H4 (cell line): Measurements from ENCODE around the gene SEMA3B. TPM values are rescaled to one million over a fixed set of nuclear protein-coding genes. Genes with fewer than 3 reads are reported as not detected.
"Not testable (repeated sequence)": the region's sequence is repeated elsewhere in the genome, so short reads cannot be mapped to it uniquely, and the experiment has no call there.

Experiments
- DNase-seq: peaks from one replicate; pipeline ENCODE4 v3.0.0-alpha.2; 2015; ENCODE audit warnings: low spot score
- total RNA-seq: library from RNA; depleted of rRNA; stranded (reverse); fragments of >200 nt; shearing (Covaris generic); gene quantifications from 2 replicates; pipeline ENCODE4 v1.2.3, GENCODE V29; 2014

The SEMA3B gene
- total RNA-seq, 1 experiment from 2014 or later, result 5.9 TPM

- DNase-seq, result no peak
Observed at GRCh38 chr3:50293079-50293801, 24.3 kb downstream of the SEMA3B start.

- DNase-seq, result no peak
Observed at GRCh38 chr3:50294089-50294488, 25.1 kb downstream of the SEMA3B start.

GRCh38 chr3:50294492-50295403, 25.8 kb downstream of the SEMA3B start:
- DNase-seq, result no peak

GRCh38 chr3:50295553-50296431, 26.8 kb downstream of the SEMA3B start:
- DNase-seq, result no peak

GRCh38 chr3:50296721-50297383, 27.9 kb downstream of the SEMA3B start:
- no peak for DNase-seq

GRCh38 chr3:50297384-50297775, 28.4 kb downstream of the SEMA3B start:
- DNase-seq, result no peak

GRCh38 chr3:50297896-50298725, 29.2 kb downstream of the SEMA3B start:
- no peak for DNase-seq

- peak; percentile 91 for DNase-seq
Observed at GRCh38 chr3:50298836-50299637, 30.1 kb downstream of the SEMA3B start, which contains the start of the genes HYAL3 and NAA80. TSS of gene HYAL3 (minus strand) at chr3:50299405. CDS start at chr3:50295602, 3,803 bp downstream. TSS of gene NAA80 (minus strand) at chr3:50299405. CDS start at chr3:50297463, 1,942 bp downstream.

GRCh38 chr3:50299638-50299928, 30.6 kb downstream of the SEMA3B start:
- no peak for DNase-seq

- DNase-seq, result no peak
Observed at GRCh38 chr3:50299929-50300680, 31.2 kb downstream of the SEMA3B start.

- no peak for DNase-seq
Observed at GRCh38 chr3:50300681-50301254, 31.8 kb downstream of the SEMA3B start.

GRCh38 chr3:50302095-50303012, 33.4 kb downstream of the SEMA3B start:
- DNase-seq, result no peak

- no peak for DNase-seq
Observed at GRCh38 chr3:50303013-50303815, 34.3 kb downstream of the SEMA3B start, which contains the start of gene HYAL1. TSS of gene HYAL1 (minus strand) at chr3:50303574. CDS start at chr3:50302956, 618 bp downstream.

GRCh38 chr3:50304601-50305000, 35.7 kb downstream of the SEMA3B start:
- DNase-seq, result no peak

GRCh38 chr3:50312041-50312440, 43.1 kb downstream of the SEMA3B start:
- DNase-seq, result not testable (repeated sequence)

GRCh38 chr3:50314342-50314741, 45.4 kb downstream of the SEMA3B start:
- DNase-seq, result no peak
